ENCODE results near the gene AP2M1. TPM values are rescaled to one million over a fixed set of nuclear protein-coding genes. Genes with fewer than 3 reads are reported as not detected.

The AP2M1 gene
- total and polyA plus RNA-seq, 4 experiments from 2014 or later = 206 to 312 (median 231) TPM

- H3K27me3 Mint-ChIP-seq = no peaks in the 10 kb centered on the region
- intact Hi-C loops (cut with micrococcal nuclease) = no loop called here
- Histone ChIP-seq H3K27ac (ENCODE audit: low read depth, low read length) (no peak overlapping the region), H3K9me3 (ENCODE audit: control insufficient read depth in 1 of 2, low read length in 2 of 2) (no peaks in the 10 kb centered on the region), H3K36me3 (ENCODE audit: insufficient read depth, low read length) (peaks cover 63% of the 10 kb centered on the region), H3K4me1 (ENCODE audit: insufficient read depth, low read length) (peaks cover 30% of the 10 kb centered on the region), H3K4me3 (ENCODE audit: low read length in 2 of 2) (no peak overlapping the region), H3K27me3 (ENCODE audit: insufficient read depth, low read length) (no peaks in the 10 kb centered on the region)
- H3K27ac Mint-ChIP-seq = no peak overlapping the region
- DNase-seq = no peak
- ChIA-PET POLR2A (ENCODE audit: partially characterized antibody) (interaction anchor here (1.5 kb wide), 1 partner anchor 9 kb away, joined by 10 read pairs; no protein-coding TSS in a partner anchor), CTCF (ENCODE audit: partially characterized antibody) (interaction anchor here (1.1 kb wide), 1 partner anchor 38 kb away, joined by 3 read pairs; no protein-coding TSS in a partner anchor)
- no peaks in the 10 kb centered on the region for H3K9me3 Mint-ChIP-seq
- H3K4me1 Mint-ChIP-seq = peaks cover 22 to 40% (median 31%) of the 10 kb centered on the region in 4 donors
- H3K4me3 Mint-ChIP-seq = no peak overlapping the region
- H3K36me3 Mint-ChIP-seq = peaks cover 49 to 81% of the 10 kb centered on the region in 2 donors
Measured at GRCh38 chr3:184183679-184184078, 9.0 kb downstream of the AP2M1 start.

- H3K27ac Mint-ChIP-seq = peak overlapping the region in 6 of 7 donors; percentile 24 to 98 (median 93)
- Histone ChIP-seq H3K27ac (ENCODE audit: low read depth, low read length) (no peak overlapping the region), H3K4me3 (ENCODE audit: low read length in 2 of 2) (no peak overlapping the region), H3K9me3 (ENCODE audit: control insufficient read depth in 1 of 2, low read length in 2 of 2) (no peaks in the 10 kb centered on the region), H3K4me1 (ENCODE audit: insufficient read depth, low read length) (peaks cover 30% of the 10 kb centered on the region), H3K27me3 (ENCODE audit: insufficient read depth, low read length) (no peaks in the 10 kb centered on the region), H3K36me3 (ENCODE audit: insufficient read depth, low read length) (peaks cover 63% of the 10 kb centered on the region)
- H3K36me3 Mint-ChIP-seq = peaks cover 41 to 81% of the 10 kb centered on the region in 2 donors
- no peak for DNase-seq
- H3K4me1 Mint-ChIP-seq = peaks cover 26 to 41% (median 34%) of the 10 kb centered on the region in 4 donors
- H3K4me3 Mint-ChIP-seq = peak overlapping the region in 6 of 8 donors; percentile 73 to 99 (median 98)
- H3K27me3 Mint-ChIP-seq = no peaks in the 10 kb centered on the region
- intact Hi-C loops (cut with micrococcal nuclease) = loop anchor here (1.0 to 5.0 kb wide), 6 partner anchors 10 to 547 kb away; partner anchors contain the start of genes ABCC5, AP2M1, CLCN2 and EIF2B5
- H3K9me3 Mint-ChIP-seq = no peaks in the 10 kb centered on the region
- ChIA-PET POLR2A (ENCODE audit: partially characterized antibody) (interaction anchor here (0.6 to 2.4 kb wide), 8 partner anchors 8 to 706 kb away, joined by 3 to 26 read pairs (median 7); partner anchors contain the start of genes AP2M1 and EIF2B5), CTCF (ENCODE audit: partially characterized antibody) (interaction anchor here (1.1 kb wide), 1 partner anchor 37 kb away, joined by 3 read pairs; no protein-coding TSS in a partner anchor)
Measured at GRCh38 chr3:184184546-184185230, 10.0 kb downstream of the AP2M1 start.

- Histone ChIP-seq H3K27ac (ENCODE audit: low read depth, low read length) (peak overlapping the region; percentile 80), H3K9me3 (ENCODE audit: control insufficient read depth in 1 of 2, low read length in 2 of 2) (no peaks in the 10 kb centered on the region), H3K36me3 (ENCODE audit: insufficient read depth, low read length) (peaks cover 62% of the 10 kb centered on the region), H3K27me3 (ENCODE audit: insufficient read depth, low read length) (no peaks in the 10 kb centered on the region), H3K4me1 (ENCODE audit: insufficient read depth, low read length) (peaks cover 30% of the 10 kb centered on the region), H3K4me3 (ENCODE audit: low read length in 2 of 2) (peak overlapping the region; percentile 87 to 98)
- H3K36me3 Mint-ChIP-seq = peaks cover 44 to 83% of the 10 kb centered on the region in 2 donors
- H3K9me3 Mint-ChIP-seq = no peaks in the 10 kb centered on the region
- ChIA-PET POLR2A (ENCODE audit: partially characterized antibody) (interaction anchor here (0.6 to 2.4 kb wide), 8 partner anchors 9 to 707 kb away, joined by 3 to 26 read pairs (median 6); partner anchors contain the start of genes AP2M1, DVL3 and EIF2B5), CTCF (ENCODE audit: partially characterized antibody) (interaction anchor here (0.9 to 1.0 kb wide), 2 partner anchors 11 to 15 kb away, joined by 3 read pairs; partner anchors contain the start of gene AP2M1)
- peak overlapping the region; percentile 98 to 99 (median 98) for H3K4me3 Mint-ChIP-seq
- intact Hi-C loops (cut with micrococcal nuclease) = loop anchor here (1.0 to 5.0 kb wide), 9 partner anchors 11 to 548 kb away; partner anchors contain the start of genes ABCC5, AP2M1, CLCN2 and EEF1AKMT4
- no peaks in the 10 kb centered on the region for H3K27me3 Mint-ChIP-seq
- DNase-seq = peak; percentile 98 to 100 (median 99)
- H3K4me1 Mint-ChIP-seq = peaks cover 26 to 47% (median 36%) of the 10 kb centered on the region in 4 donors
- H3K27ac Mint-ChIP-seq = peak overlapping the region; percentile 92 to 99 (median 97)
Measured at GRCh38 chr3:184185461-184186183, 11.0 kb downstream of the AP2M1 start.

- ChIA-PET CTCF (ENCODE audit: partially characterized antibody) (interaction anchor here (0.9 to 1.0 kb wide), 2 partner anchors 11 to 16 kb away, joined by 3 read pairs; partner anchors contain the start of gene AP2M1), POLR2A (ENCODE audit: partially characterized antibody) (interaction anchor here (0.9 to 2.4 kb wide), 7 partner anchors 9 to 176 kb away, joined by 3 to 26 read pairs (median 7); partner anchors contain the start of genes AP2M1, DVL3 and EIF2B5)
- Histone ChIP-seq H3K4me1 (ENCODE audit: insufficient read depth, low read length) (peaks cover 30% of the 10 kb centered on the region), H3K27ac (ENCODE audit: low read depth, low read length) (peak within 1 kb of the TSS; percentile 80), H3K9me3 (ENCODE audit: control insufficient read depth in 1 of 2, low read length in 2 of 2) (no peaks in the 10 kb centered on the region), H3K27me3 (ENCODE audit: insufficient read depth, low read length) (no peaks in the 10 kb centered on the region), H3K4me3 (ENCODE audit: low read length in 2 of 2) (peak within 1 kb of the TSS; percentile 87 to 98), H3K36me3 (ENCODE audit: insufficient read depth, low read length) (peaks cover 60% of the 10 kb centered on the region)
- Mint-ChIP-seq H3K4me3 (peak within 1 kb of the TSS; percentile 98 to 99 (median 98)), H3K27ac (peak within 1 kb of the TSS; percentile 92 to 99 (median 97)), H3K36me3 (peaks cover 37 to 83% of the 10 kb centered on the region in 2 donors), H3K27me3 (no peaks in the 10 kb centered on the region), H3K9me3 (no peaks in the 10 kb centered on the region), H3K4me1 (peaks cover 26 to 47% (median 36%) of the 10 kb centered on the region in 4 donors)
- intact Hi-C loops (cut with micrococcal nuclease) = loop anchor here (1.0 to 5.0 kb wide), 7 partner anchors 41 to 549 kb away; partner anchors contain the start of genes ABCC5, CLCN2, EEF1AKMT4 and EIF4G1
- no peak for DNase-seq
Measured at GRCh38 chr3:184186184-184186901, 11.7 kb downstream of the AP2M1 start, which contains the start of gene ABCF3. ABCF3 (plus strand) TSS chr3:184186199; CDS start chr3:184186208, 9 bp downstream.

GRCh38 chr3:184186902-184187207, 12.2 kb downstream of the AP2M1 start:
- Mint-ChIP-seq H3K4me1 (peaks cover 26 to 47% (median 36%) of the 10 kb centered on the region in 4 donors), H3K36me3 (peaks cover 34 to 83% of the 10 kb centered on the region in 2 donors), H3K27ac (peak overlapping the region; percentile 60 to 98 (median 95)), H3K27me3 (no peaks in the 10 kb centered on the region), H3K9me3 (no peaks in the 10 kb centered on the region), H3K4me3 (peak overlapping the region; percentile 98 to 99 (median 98))
- peak overlapping the region; percentile 80 for H3K27ac ChIP-seq (ENCODE audit: low read depth, low read length)
- POLR2A ChIA-PET (ENCODE audit: partially characterized antibody) = interaction anchor here (1.5 to 2.4 kb wide), 3 partner anchors 13 to 52 kb away, joined by 7 to 26 read pairs (median 15); partner anchors contain the start of genes AP2M1, DVL3 and EIF2B5
- H3K4me3 ChIP-seq (ENCODE audit: low read length in 2 of 2) = peak overlapping the region; percentile 87 to 98
- H3K27me3 ChIP-seq (ENCODE audit: insufficient read depth, low read length) = no peaks in the 10 kb centered on the region
- no peaks in the 10 kb centered on the region for H3K9me3 ChIP-seq (ENCODE audit: control insufficient read depth in 1 of 2, low read length in 2 of 2)
- no peak for DNase-seq
- CTCF ChIA-PET (ENCODE audit: partially characterized antibody) = interaction anchor here (0.9 kb wide), 2 partner anchors 13 to 17 kb away, joined by 3 read pairs; no protein-coding TSS in a partner anchor
- H3K36me3 ChIP-seq (ENCODE audit: insufficient read depth, low read length) = peaks cover 60% of the 10 kb centered on the region
- intact Hi-C loops (cut with micrococcal nuclease) = loop anchor here (1.0 to 5.0 kb wide), 7 partner anchors 40 to 550 kb away; partner anchors contain the start of genes ABCC5, CLCN2, EEF1AKMT4 and EIF4G1
- H3K4me1 ChIP-seq (ENCODE audit: insufficient read depth, low read length) = peaks cover 30% of the 10 kb centered on the region

- Histone ChIP-seq H3K4me1 (ENCODE audit: insufficient read depth, low read length) (peaks cover 30% of the 10 kb centered on the region), H3K36me3 (ENCODE audit: insufficient read depth, low read length) (peaks cover 60% of the 10 kb centered on the region), H3K27me3 (ENCODE audit: insufficient read depth, low read length) (no peaks in the 10 kb centered on the region), H3K9me3 (ENCODE audit: control insufficient read depth in 1 of 2, low read length in 2 of 2) (no peaks in the 10 kb centered on the region), H3K27ac (ENCODE audit: low read depth, low read length) (no peak overlapping the region), H3K4me3 (ENCODE audit: low read length in 2 of 2) (no peak overlapping the region)
- Mint-ChIP-seq H3K36me3 (peaks cover 33 to 83% of the 10 kb centered on the region in 2 donors), H3K4me1 (peaks cover 26 to 47% (median 36%) of the 10 kb centered on the region in 4 donors), H3K27ac (peak overlapping the region in 1 of 7 donors; percentile 52), H3K27me3 (no peaks in the 10 kb centered on the region), H3K4me3 (peak overlapping the region in 7 of 8 donors; percentile 0 to 98 (median 30)), H3K9me3 (no peaks in the 10 kb centered on the region)
- DNase-seq = no peak
- CTCF ChIA-PET (ENCODE audit: partially characterized antibody) = interaction anchor here (1.3 kb wide), 1 partner anchor 62 kb away, joined by 4 read pairs; the partner anchor contains the start of gene EEF1AKMT4
- POLR2A ChIA-PET (ENCODE audit: partially characterized antibody) = interaction anchor here (1.0 kb wide), 1 partner anchor 15 kb away, joined by 3 read pairs; no protein-coding TSS in a partner anchor
- intact Hi-C loops (cut with micrococcal nuclease) = loop anchor here (5.0 kb wide), 4 partner anchors 39 to 551 kb away; partner anchors contain the start of genes ABCC5, CLCN2, KLHL24 and POLR2H
Measured at GRCh38 chr3:184188080-184188479, 13.4 kb downstream of the AP2M1 start.

All from CD4-positive, alpha-beta memory T cell (primary cell).